Smooth muscle cell of the brain vasculature (primary cell): ENCODE data around the gene LRPPRC.

ENCODE experiments used
- DNase-seq: peaks from one replicate; pipeline ENCODE4 v3.0.0-alpha.2; 2012; ENCODE audit warnings: low read depth, low spot score

LRPPRC gene

GRCh38 chr2:43980902-43981301, 14.9 kb downstream of the LRPPRC start:
- no peak for DNase-seq

DNA sequence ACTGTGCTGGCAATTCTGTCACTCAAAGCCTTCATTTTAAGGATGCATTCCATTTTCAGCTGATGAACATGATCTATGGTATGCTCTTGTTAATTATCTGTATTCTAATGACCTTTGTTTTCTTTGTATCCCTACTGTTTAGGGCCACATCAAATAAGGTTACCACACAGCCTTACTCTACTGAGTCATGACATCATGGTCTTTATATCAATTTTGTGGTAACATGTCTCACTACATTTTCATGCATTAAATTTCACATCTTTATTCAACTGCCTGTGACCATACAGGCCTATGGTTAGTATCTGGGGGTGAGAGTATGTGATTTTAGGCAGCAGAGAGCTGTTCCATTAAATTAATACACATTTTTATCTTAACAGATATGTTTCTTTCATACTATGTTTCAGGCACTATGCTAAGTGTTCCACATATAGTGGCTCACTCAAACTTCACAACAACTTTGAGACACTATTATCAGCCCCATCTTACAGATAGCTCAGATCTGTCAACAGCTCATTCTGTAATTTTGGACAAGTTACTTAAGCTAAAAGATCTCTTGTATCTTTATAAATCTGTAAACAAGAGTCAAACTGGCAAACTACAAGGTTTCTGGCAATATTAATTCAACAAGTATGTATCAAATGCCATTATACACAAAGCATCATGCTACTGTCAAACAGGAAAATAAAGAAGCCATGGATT, 18.0 kb downstream of the LRPPRC start:
- DNase-seq = no peak

DNA sequence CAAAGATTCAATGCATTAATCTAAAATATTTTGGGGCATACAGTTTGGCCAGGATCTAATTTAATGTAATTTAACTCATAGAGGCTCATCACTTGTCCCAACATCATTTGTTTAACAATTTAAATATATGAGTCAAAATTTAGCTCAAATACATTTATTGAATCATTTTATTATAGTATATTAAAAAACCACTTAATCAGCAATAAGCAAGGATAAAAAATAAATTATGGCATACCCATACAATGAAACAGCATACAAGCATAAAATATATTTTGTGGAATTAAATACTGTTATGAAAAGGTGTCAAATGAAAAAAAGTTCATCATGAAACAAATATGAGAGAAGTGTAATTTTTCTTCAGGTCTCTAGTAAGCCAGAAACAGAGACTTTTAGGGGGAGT, 34.9 kb downstream of the LRPPRC start:
- no peak for DNase-seq

DNA sequence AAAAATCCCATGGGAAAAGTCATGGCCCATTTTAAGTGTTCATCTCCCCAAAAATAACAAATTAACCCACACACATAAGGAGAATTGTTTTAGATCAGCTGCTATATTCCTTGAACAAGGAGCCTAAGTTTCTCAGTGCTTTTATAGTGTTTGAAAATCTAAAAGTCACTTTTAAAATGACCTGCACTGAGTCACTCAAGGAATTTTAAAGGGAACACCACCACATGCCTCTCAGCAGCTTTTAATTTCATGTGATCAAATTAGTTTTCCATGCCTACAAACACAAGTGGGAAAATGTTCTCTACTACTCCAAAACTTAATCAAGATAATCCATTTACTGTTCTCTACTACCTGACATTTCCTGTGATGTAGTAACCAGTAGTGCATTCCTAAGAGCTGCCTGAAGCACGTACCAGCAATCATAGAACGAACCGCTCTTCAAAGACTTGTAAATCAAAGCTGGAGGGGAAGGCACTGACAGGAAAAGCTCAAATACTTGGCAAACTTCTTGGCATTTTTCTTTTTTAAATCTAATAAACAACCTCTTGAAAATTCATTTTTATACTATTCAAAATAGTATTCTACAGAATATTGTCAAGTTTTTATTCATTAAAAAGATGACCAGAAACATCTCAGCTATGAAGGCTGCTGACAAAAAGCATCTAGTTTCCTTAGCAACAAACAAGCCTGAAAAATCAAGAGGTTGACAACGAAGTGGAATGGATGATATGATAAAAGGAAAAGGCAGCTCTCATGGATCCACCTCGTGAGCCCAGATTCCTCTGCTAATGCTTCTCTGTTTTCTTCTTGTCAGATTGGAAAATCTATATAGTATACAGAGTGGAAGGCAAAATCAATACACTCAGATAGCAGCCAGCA, 37.2 kb downstream of the LRPPRC start:
- no peak for DNase-seq

GRCh38 chr2:43950383-43951008, 45.3 kb downstream of the LRPPRC start:
- DNase-seq = peak; percentile 23

- DNase-seq = no peak
These were observed 47.4 kb downstream of the LRPPRC start for GRCh38 chr2:43948370-43948769.

- no peak for DNase-seq
These were observed 49.1 kb downstream of the LRPPRC start for GRCh38 chr2:43946685-43947084.

DNA sequence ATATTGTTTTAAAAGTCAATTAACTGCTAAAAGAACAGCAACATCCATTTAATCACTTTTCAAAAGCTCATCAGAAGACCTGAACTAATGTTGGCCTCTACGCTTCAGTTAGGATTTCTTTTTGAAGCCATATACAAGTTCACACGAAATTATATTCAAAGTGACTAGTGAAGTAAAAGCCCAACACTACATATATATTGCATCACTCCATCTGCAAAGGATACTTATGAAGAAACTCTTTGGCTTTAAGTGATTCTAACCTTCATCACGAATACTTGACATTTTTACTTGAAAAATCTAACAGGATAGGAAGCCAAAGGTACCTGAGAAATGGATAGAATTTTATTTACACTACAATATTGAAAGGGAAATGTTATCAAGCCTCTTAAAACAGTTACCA, 50.4 kb downstream of the LRPPRC start:
- no peak for DNase-seq

DNA sequence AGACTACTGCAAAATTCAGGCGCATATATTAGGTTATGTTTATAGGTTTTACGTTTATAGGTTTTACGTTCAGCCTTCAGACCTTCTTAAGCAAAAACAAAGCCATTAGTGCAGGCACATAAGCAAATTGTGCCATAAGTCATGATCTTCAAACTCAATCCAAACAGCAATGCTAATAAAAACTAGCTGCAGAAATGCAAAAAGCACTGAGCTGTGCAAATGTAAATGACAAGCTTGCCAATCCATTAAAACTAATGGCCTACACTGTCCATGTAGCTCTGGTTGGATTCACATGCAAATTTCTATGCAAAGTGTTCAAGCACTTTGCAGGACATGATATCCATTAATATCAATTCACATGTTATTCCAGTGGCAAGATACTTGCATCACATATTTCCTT, 50.9 kb downstream of the LRPPRC start:
- DNase-seq = no peak

GRCh38 chr2:43943809-43944452, 51.9 kb downstream of the LRPPRC start:
- DNase-seq = no peak

DNA sequence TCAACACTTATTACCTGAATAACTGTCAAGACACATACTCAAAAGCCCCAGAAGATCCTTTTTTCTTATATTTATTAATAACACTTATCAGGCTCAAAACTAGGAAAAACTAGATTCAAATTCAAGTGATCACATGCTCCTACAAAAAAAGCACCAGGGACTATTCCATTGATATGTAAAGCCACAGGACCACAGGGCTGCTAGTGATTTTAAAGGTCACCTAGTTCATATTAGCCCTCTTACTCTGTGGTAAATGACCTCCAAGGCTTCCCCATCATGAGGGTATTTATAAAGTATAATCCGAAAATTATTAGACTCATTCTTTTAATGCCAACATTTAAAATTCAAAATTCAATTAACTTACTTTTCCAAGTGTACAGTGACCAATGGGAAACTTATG, 52.5 kb downstream of the LRPPRC start:
- DNase-seq = no peak

DNA sequence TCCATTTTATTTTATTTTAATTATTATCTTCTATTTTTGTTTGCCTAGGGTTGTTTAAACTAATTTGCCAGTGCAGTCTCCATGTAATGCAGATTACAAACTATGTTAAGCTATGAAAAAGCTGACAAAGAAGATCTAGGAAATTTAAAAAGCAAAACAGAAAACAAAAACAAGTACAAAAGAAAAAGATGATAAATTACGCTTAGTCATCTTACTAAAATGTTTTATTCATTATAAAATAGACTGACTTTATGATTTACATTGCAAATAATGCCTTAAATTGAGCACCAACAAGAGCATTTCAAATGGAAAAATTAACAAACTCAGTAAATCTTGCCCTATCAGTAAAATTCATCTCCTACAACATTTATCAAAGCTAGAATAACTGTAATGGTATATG, 52.9 kb downstream of the LRPPRC start:
- no peak for DNase-seq

- DNase-seq = no peak
These were observed 53.8 kb downstream of the LRPPRC start for GRCh38 chr2:43941966-43942365.

- no peak for DNase-seq
These were observed 54.4 kb downstream of the LRPPRC start for GRCh38 chr2:43941359-43941758.

DNA sequence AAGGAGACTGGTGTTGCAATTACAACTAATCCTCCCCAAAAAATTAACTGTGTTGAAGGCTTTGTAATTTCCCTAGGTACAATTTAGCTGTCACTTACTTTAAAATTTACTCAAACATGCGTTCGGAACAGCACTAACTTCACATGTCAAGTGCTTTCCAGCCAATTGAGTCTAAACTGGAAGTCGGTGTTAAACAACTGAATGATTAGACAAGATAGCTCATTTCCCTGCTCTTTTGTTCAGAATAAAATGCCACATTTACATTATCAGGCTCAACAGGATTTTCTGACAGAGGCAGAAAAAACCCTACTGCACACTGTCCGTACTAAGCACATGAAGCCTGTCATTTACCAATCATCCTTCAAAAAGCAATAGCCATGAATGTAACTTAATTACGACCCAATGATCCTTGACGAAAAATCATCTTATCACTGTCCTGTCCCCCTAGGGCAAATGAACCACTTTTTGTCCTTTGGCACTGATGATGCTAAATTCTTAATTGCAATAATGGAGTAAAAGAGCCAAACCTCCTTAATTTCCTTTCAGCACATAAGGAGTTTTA, 56.0 kb downstream of the LRPPRC start:
- no peak for DNase-seq

- no peak for DNase-seq
These were observed 58.4 kb downstream of the LRPPRC start for GRCh38 chr2:43937269-43937820.

DNA sequence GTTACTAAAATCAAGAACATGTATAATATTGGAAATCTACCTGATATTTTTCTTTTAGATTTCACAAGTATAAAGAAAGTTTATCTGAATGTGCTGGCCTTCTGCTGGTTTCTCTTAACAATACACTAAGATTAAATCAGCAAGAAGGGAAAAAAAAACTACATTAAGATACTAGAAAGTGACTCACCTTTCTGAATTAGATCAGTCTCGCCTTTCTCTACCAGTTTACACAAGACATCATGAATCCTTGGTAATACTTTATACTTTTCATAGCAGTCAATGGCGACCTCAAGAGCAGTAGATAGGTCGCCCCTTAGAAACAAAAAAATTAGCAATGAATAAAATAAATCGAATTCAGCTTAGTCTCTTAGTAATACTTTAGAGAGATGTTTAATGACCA, 61.2 kb downstream of the LRPPRC start:
- DNase-seq = no peak

DNA sequence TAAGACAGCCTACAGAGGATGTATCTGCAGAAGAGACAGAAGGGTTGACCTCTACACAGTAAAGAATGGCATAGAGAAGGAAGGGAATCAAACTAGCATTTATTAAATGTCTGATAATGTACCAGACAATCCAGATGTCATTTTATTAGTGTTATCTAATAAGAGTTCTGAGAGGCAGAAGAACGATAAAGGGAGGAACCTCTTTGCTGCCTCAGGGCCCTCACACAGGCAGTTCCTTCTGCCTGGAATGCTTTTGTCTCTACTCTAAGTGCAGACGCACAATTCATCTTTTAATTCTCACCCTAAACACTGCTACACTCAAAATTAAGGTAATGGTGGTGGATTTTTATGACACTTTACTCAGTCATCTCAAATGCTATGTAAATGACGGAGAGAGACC, 64.5 kb downstream of the LRPPRC start:
- DNase-seq = no peak

DNA sequence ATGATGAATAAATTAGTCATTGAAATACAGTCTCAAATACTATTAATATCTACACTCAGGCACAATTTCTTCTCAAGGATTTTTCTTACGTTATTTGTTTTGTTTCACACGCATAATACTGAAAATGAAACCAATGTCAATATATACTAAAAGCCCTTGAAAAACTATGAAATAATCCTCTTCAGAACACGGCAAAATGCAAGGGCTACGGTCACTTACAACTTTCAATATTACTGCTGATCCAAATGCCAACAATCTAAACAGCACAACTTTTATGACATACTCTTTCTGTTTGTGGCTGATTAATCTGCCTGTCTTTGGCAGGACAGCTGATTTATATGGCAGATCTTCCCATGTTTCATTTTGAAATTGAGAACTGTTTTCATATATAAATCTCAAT, 68.3 kb downstream of the LRPPRC start:
- DNase-seq = no peak

GRCh38 chr2:43925431-43925830, 70.4 kb downstream of the LRPPRC start:
- no peak for DNase-seq

- DNase-seq = no peak
These were observed 71.3 kb downstream of the LRPPRC start for GRCh38 chr2:43924463-43924862.
